Measurements from ENCODE around the gene SH3BP2.

SH3BP2 gene

GRCh38 chr4:2861631-2862436, 68.9 kb downstream of the SH3BP2 start:
- in situ Hi-C loops (cut with HindIII; ENCODE audit: low pct_unique_long_range_greater_than_20kb, low sequenced_read_pairs) = no loop called here
- no peak for TF ChIP-seq JUND (IDR thresholded peaks at IDR 0.05; ENCODE audit: low read depth)
- DNase-seq (ENCODE audit: low read depth in 1 of 2, low spot score in 1 of 2) = peak in 1 of 2 experiments; percentile 20

- in situ Hi-C loops (cut with HindIII; ENCODE audit: low pct_unique_long_range_greater_than_20kb, low sequenced_read_pairs) = no loop called here
- no peak for TF ChIP-seq JUND (IDR thresholded peaks at IDR 0.05; ENCODE audit: low read depth)
- DNase-seq (ENCODE audit: low read depth in 1 of 2, low spot score in 1 of 2) = no peak
Observed at GRCh38 chr4:2862528-2862927, 69.6 kb downstream of the SH3BP2 start.

GRCh38 chr4:2863649-2864048, 70.8 kb downstream of the SH3BP2 start:
- TF ChIP-seq JUND (IDR thresholded peaks at IDR 0.05; ENCODE audit: low read depth) = no peak
- no peak for DNase-seq (ENCODE audit: low read depth in 1 of 2, low spot score in 1 of 2)
- in situ Hi-C loops (cut with HindIII; ENCODE audit: low pct_unique_long_range_greater_than_20kb, low sequenced_read_pairs) = no loop called here

- in situ Hi-C loops (cut with HindIII; ENCODE audit: low pct_unique_long_range_greater_than_20kb, low sequenced_read_pairs) = no loop called here
- no peak for TF ChIP-seq JUND (IDR thresholded peaks at IDR 0.05; ENCODE audit: low read depth)
- DNase-seq (ENCODE audit: low read depth in 1 of 2, low spot score in 1 of 2) = no peak
Observed at GRCh38 chr4:2865196-2865780, 72.4 kb downstream of the SH3BP2 start.

GRCh38 chr4:2866160-2866861, 73.4 kb downstream of the SH3BP2 start:
- in situ Hi-C loops (cut with HindIII; ENCODE audit: low pct_unique_long_range_greater_than_20kb, low sequenced_read_pairs) = no loop called here
- no peak for DNase-seq (ENCODE audit: low read depth in 1 of 2, low spot score in 1 of 2)
- TF ChIP-seq JUND (IDR thresholded peaks at IDR 0.05; ENCODE audit: low read depth) = no peak

GRCh38 chr4:2866891-2867290, 74.0 kb downstream of the SH3BP2 start:
- TF ChIP-seq JUND (IDR thresholded peaks at IDR 0.05; ENCODE audit: low read depth) = no peak
- DNase-seq (ENCODE audit: low read depth in 1 of 2, low spot score in 1 of 2) = no peak
- in situ Hi-C loops (cut with HindIII; ENCODE audit: low pct_unique_long_range_greater_than_20kb, low sequenced_read_pairs) = no loop called here

GRCh38 chr4:2867758-2868491, 75.0 kb downstream of the SH3BP2 start:
- no peak for TF ChIP-seq JUND (IDR thresholded peaks at IDR 0.05; ENCODE audit: low read depth)
- DNase-seq (ENCODE audit: low read depth in 1 of 2, low spot score in 1 of 2) = no peak
- in situ Hi-C loops (cut with HindIII; ENCODE audit: low pct_unique_long_range_greater_than_20kb, low sequenced_read_pairs) = no loop called here

- in situ Hi-C loops (cut with HindIII; ENCODE audit: low pct_unique_long_range_greater_than_20kb, low sequenced_read_pairs) = no loop called here
- no peak for DNase-seq (ENCODE audit: low read depth in 1 of 2, low spot score in 1 of 2)
Observed at GRCh38 chr4:2868877-2869487, 76.1 kb downstream of the SH3BP2 start.

GRCh38 chr4:2869659-2870058, 76.8 kb downstream of the SH3BP2 start:
- no peak for TF ChIP-seq JUND (IDR thresholded peaks at IDR 0.05; ENCODE audit: low read depth)
- in situ Hi-C loops (cut with HindIII; ENCODE audit: low pct_unique_long_range_greater_than_20kb, low sequenced_read_pairs) = no loop called here
- no peak for DNase-seq (ENCODE audit: low read depth in 1 of 2, low spot score in 1 of 2)

More at GRCh38 chr4:2868877-2869487, 76.1 kb downstream of the SH3BP2 start:
- TF ChIP-seq JUND (IDR thresholded peaks at IDR 0.05; ENCODE audit: low read depth) = no peak

GRCh38 chr4:2870082-2870481, 77.2 kb downstream of the SH3BP2 start:
- in situ Hi-C loops (cut with HindIII; ENCODE audit: low pct_unique_long_range_greater_than_20kb, low sequenced_read_pairs) = no loop called here
- no peak for TF ChIP-seq JUND (IDR thresholded peaks at IDR 0.05; ENCODE audit: low read depth)
- DNase-seq (ENCODE audit: low read depth in 1 of 2, low spot score in 1 of 2) = no peak

GRCh38 chr4:2871466-2871865, 78.6 kb downstream of the SH3BP2 start:
- no peak for DNase-seq (ENCODE audit: low read depth in 1 of 2, low spot score in 1 of 2)
- TF ChIP-seq JUND (IDR thresholded peaks at IDR 0.05; ENCODE audit: low read depth) = no peak
- in situ Hi-C loops (cut with HindIII; ENCODE audit: low pct_unique_long_range_greater_than_20kb, low sequenced_read_pairs) = no loop called here

- TF ChIP-seq JUND (IDR thresholded peaks at IDR 0.05; ENCODE audit: low read depth) = no peak
- DNase-seq (ENCODE audit: low read depth in 1 of 2, low spot score in 1 of 2) = no peak
- in situ Hi-C loops (cut with HindIII; ENCODE audit: low pct_unique_long_range_greater_than_20kb, low sequenced_read_pairs) = no loop called here
Observed at GRCh38 chr4:2871911-2872310, 79.0 kb downstream of the SH3BP2 start.

Measured in T47D (cell line).